ENCODE measurements around the gene POLR3G.

POLR3G gene

DNA sequence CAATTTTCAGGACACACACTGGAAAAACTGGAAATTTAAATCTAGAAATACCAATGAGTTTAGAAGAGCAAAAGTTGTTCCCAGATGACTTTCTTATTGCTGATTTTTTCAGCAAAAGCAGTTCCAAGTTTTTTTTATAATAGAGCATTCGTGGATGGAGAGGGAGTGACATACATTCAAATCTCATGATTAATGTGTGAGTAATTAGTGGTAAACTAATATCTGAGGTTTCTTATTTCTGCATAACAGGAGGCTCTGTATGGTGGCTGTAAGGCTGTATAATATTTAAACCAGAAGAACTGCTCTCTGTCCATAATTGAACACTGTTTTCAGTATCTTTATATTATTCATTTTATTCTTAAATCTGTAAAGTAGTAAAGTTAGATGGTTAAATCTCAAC, 28.9 kb downstream of the POLR3G start:
- H3K27ac ChIP-seq = no peak overlapping the region
- TF ChIP-seq, protein P1, sequence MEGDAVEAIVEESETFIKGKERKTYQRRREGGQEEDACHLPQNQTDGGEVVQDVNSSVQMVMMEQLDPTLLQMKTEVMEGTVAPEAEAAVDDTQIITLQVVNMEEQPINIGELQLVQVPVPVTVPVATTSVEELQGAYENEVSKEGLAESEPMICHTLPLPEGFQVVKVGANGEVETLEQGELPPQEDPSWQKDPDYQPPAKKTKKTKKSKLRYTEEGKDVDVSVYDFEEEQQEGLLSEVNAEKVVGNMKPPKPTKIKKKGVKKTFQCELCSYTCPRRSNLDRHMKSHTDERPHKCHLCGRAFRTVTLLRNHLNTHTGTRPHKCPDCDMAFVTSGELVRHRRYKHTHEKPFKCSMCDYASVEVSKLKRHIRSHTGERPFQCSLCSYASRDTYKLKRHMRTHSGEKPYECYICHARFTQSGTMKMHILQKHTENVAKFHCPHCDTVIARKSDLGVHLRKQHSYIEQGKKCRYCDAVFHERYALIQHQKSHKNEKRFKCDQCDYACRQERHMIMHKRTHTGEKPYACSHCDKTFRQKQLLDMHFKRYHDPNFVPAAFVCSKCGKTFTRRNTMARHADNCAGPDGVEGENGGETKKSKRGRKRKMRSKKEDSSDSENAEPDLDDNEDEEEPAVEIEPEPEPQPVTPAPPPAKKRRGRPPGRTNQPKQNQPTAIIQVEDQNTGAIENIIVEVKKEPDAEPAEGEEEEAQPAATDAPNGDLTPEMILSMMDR (conservative IDR thresholded peaks at IDR 0.05) = no peak
- no peak for TF ChIP-seq ZFX (IDR thresholded peaks at IDR 0.05)

GRCh38 chr5:90504743-90505142, 30.1 kb downstream of the POLR3G start:
- TF ChIP-seq ZFX (IDR thresholded peaks at IDR 0.05) = no peak
- TF ChIP-seq, protein P1 (conservative IDR thresholded peaks at IDR 0.05) = no peak
- no peak overlapping the region for H3K27ac ChIP-seq

GRCh38 chr5:90506221-90506620, 31.6 kb downstream of the POLR3G start:
- no peak overlapping the region for H3K27ac ChIP-seq
- TF ChIP-seq ZFX (IDR thresholded peaks at IDR 0.05) = no peak
- TF ChIP-seq, protein P1 (conservative IDR thresholded peaks at IDR 0.05) = no peak

GRCh38 chr5:90510438-90510837, 35.8 kb downstream of the POLR3G start:
- H3K27ac ChIP-seq = no peak overlapping the region
- TF ChIP-seq ZFX (IDR thresholded peaks at IDR 0.05) = no peak
- TF ChIP-seq, protein P1 (conservative IDR thresholded peaks at IDR 0.05) = no peak

DNA sequence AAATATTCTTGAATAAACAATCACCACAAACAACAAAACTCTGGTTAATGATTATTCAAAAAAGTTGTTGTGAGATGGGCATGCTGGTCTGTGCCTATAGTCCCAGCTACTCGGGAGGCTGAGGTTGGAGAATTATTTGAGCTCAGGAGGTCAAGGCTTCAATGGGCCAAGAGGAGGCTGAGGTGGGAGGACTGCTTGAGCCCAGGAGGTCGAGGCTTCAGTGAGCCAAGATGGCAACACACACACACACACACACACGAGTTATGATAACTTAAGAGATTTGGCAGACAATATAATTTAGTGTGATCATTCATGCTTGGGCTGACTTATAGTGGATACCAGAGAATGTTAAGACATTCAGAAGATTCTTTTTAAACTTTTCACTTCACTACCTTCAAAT, 39.9 kb downstream of the POLR3G start:
- no peak overlapping the region for H3K27ac ChIP-seq
- no peak for TF ChIP-seq ZFX (IDR thresholded peaks at IDR 0.05)
- TF ChIP-seq, protein P1 (conservative IDR thresholded peaks at IDR 0.05) = no peak

DNA sequence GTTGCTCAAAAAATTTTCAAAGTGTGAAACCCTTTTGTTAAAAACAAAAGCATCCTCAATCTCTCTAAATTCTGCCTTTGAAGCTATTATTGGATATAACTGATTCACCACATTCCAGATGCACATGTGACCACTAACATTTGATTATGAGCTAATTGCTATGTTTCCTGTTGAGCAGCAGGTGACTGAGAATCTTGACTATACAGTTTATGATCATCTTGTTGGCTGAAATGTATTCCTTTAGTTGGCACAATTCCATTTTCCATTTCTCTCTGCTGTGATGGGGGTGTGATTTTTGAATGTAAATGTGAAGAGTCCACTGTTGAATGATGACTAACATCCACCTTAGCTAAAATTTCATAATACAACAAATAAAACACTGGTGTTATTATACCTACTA, 44.0 kb downstream of the POLR3G start:
- no peak for TF ChIP-seq ZFX (IDR thresholded peaks at IDR 0.05)
- TF ChIP-seq, protein P1 (conservative IDR thresholded peaks at IDR 0.05) = no peak

DNA sequence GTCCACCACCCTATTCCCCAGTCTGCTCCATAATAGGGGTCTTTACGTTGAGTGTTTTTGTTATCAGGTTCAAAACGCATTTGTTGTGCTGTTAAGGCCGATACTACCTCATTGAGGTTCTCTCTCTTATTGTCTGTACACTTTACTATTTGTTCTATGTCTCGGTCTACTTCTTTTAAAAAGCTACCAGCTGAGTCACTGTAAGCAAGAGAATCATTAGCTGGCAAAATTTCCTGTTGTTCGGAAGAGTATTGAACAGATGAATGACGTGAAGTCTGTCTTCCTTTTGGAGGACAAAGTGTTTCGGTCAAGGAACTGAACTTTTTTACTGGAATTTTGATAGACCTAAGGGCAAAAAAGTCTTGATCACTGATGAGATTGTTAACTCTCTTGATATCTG, 44.4 kb downstream of the POLR3G start:
- no peak overlapping the region for H3K27ac ChIP-seq
- TF ChIP-seq, protein P1 (conservative IDR thresholded peaks at IDR 0.05) = no peak
- no peak for TF ChIP-seq ZFX (IDR thresholded peaks at IDR 0.05)

More for the DNA sequence above, 44.0 kb downstream of the POLR3G start:
- H3K27ac ChIP-seq = no peak overlapping the region
